K562 (cell line): ENCODE data around the gene RHOU. TPM values are rescaled to one million over a fixed set of nuclear protein-coding genes. Genes with fewer than 3 reads are reported as not detected.

Experiments used
- ATAC-seq: fragments of 200-7000 bp; cut with Tn5 transposase; 3 replicates; pipeline ENCODE4 v1.9.1; 2020; ENCODE audit warnings: moderate library complexity
- BruUV-seq: library from RNA; stranded (reverse); fragments of 400-500 nt; replicated peaks from 2 replicates; lab custom pipeline; 2021; lab: Mats Ljungman, UMichigan
- CTCF ChIA-PET: fragments of 300-600 bp; formaldehyde crosslinking; extraction: SDS; loops from one replicate; lab custom pipeline; 2021; ENCODE audit warnings: low intra/inter-chr PET ratio; lab: Yijun Ruan, JAX
- POLR2A ChIA-PET: fragments of 300-600, 350-650 bp; sonication (Branson Sonifier 250); formaldehyde crosslinking; extraction: SDS; loops from one replicate; lab custom pipeline; 2021; ENCODE audit warnings: antibody characterized with exemption, inconsistent platforms; lab: Yijun Ruan, JAX
- DNase-seq, 4 experiments: peaks; one replicate each; pipeline versions ENCODE4 v3.0.0 to v3.0.0-alpha.2; 2011 to 2018; ENCODE audit warnings: low spot score in 3 of 4, mixed read lengths in 3 of 4; ENCODE audit errors: extremely low read depth in 1 of 4
- FAIRE-seq: peaks from 2 replicates; lab custom pipeline; 2011; peaks lifted over from hg19 to GRCh38; lab: Jason Lieb, UNC
- H2AFZ ChIP-seq: 2 replicates; pipeline ENCODE4 v1.6.0; 2011; ENCODE audit warnings: low read depth, low read length, control low read depth, inconsistent platforms
- H3K27ac ChIP-seq: fragments of 200-600 bp; 3 replicates; pipeline ENCODE4 v1.8.0; 2011; ENCODE audit warnings: low read depth, mild to moderate bottlenecking, control low read depth, inconsistent platforms, low read length, moderate library complexity, mixed read lengths; ENCODE audit errors: extremely low read depth
- H3K27me3 ChIP-seq, 2 experiments: fragments of 300-600 bp in 1 of 2; 2 replicates in 1 of 2; 3 replicates in 1 of 2; pipeline versions ENCODE4 v1.6.0 to v1.8.0; 2011; ENCODE audit warnings: inconsistent platforms in 2 of 2, low read length in 2 of 2, mild to moderate bottlenecking in 1 of 2, mixed read lengths in 1 of 2, moderate library complexity in 1 of 2; ENCODE audit not compliant: control insufficient read depth in 2 of 2, insufficient read depth in 2 of 2
- H3K36me3 ChIP-seq: fragments of 300-600 bp; 3 replicates; pipeline ENCODE4 v1.8.0; 2011; ENCODE audit warnings: mild to moderate bottlenecking, low read length, inconsistent platforms; ENCODE audit not compliant: control insufficient read depth, insufficient read depth
- H3K4me1 ChIP-seq, 2 experiments: fragments of 200-600 bp in 1 of 2; replicated peaks in 1 of 2; 2 replicates in 1 of 2; 3 replicates in 1 of 2; pipeline versions ENCODE4 v1.5.1 to v1.8.0; 2011; ENCODE audit warnings: inconsistent platforms in 2 of 2, low read length in 2 of 2, mild to moderate bottlenecking in 1 of 2, mixed read lengths in 1 of 2, moderate library complexity in 1 of 2; ENCODE audit not compliant: control insufficient read depth in 2 of 2, insufficient read depth in 2 of 2
- H3K4me2 ChIP-seq: 2 replicates; pipeline ENCODE4 v1.6.1; 2011; ENCODE audit warnings: low read length, control low read depth, inconsistent platforms, mixed read lengths; ENCODE audit not compliant: insufficient read depth
- H3K4me3 ChIP-seq: fragments of 200-600 bp; sonication (generic), shearing (Covaris generic); 2 replicates; pipeline ENCODE4 v1.5.1; 2016; ENCODE audit warnings: control low read depth, inconsistent platforms
- H3K79me2 ChIP-seq: fragments of 200-600 bp; 3 replicates; pipeline ENCODE4 v1.8.0; 2011; ENCODE audit warnings: low read length, inconsistent platforms; ENCODE audit not compliant: control insufficient read depth, insufficient read depth
- H3K9ac ChIP-seq, 2 experiments: 2 replicates each; pipeline versions ENCODE4 v1.6.0 to v1.6.1; 2011; ENCODE audit warnings: low read depth in 2 of 2, low read length in 2 of 2, control low read depth in 1 of 2, inconsistent platforms in 1 of 2, mild to moderate bottlenecking in 1 of 2, mixed read lengths in 1 of 2; ENCODE audit not compliant: insufficient read depth in 1 of 2
- H3K9me1 ChIP-seq: one replicate; pipeline ENCODE4 v1.6.0; 2011; ENCODE audit warnings: inconsistent platforms, mild to moderate bottlenecking, low read length, moderate library complexity; ENCODE audit not compliant: control insufficient read depth, insufficient read depth
- H3K9me3 ChIP-seq: replicated peaks from 2 replicates; pipeline ENCODE4 v1.5.1; 2011; ENCODE audit warnings: low read depth, low read length, inconsistent platforms; ENCODE audit not compliant: control insufficient read depth, insufficient read depth
- H4K20me1 ChIP-seq: replicated peaks from 2 replicates; pipeline ENCODE4 v1.6.1; 2011; ENCODE audit warnings: low read length, inconsistent platforms, mixed read lengths; ENCODE audit not compliant: control insufficient read depth, insufficient read depth
- DPF2 ChIP-seq: fragments of 450-650 bp; IDR thresholded peaks from 2 replicates; pipeline ENCODE4 v1.6.1; 2016
- FOXO4 ChIP-seq: fragments of 450-650 bp; formaldehyde crosslinking; IDR thresholded peaks from 2 replicates; pipeline ENCODE4 v1.4.0; 2020; ENCODE audit warnings: mild to moderate bottlenecking, moderate library complexity
- HDAC8 ChIP-seq: fragments of 450-650 bp; IDR thresholded peaks from 2 replicates; pipeline ENCODE4 v1.6.1; 2016; ENCODE audit warnings: mild to moderate bottlenecking, missing genetic modification characterization, moderate library complexity, missing compliant biosample characterization
- KAT2B ChIP-seq: IDR thresholded peaks from one replicate; pipeline ENCODE4 v1.6.1; 2012; ENCODE audit warnings: low read depth, mild to moderate bottlenecking, control low read depth, inconsistent platforms, low read length, moderate library complexity
- KLF13 ChIP-seq: fragments of 450-650 bp; IDR thresholded peaks from 2 replicates; pipeline ENCODE4 v1.6.1; 2016; ENCODE audit warnings: missing genetic modification characterization, low read depth, mild to moderate bottlenecking, missing compliant biosample characterization, moderate library complexity, borderline replicate concordance
- MEF2D ChIP-seq: conservative IDR thresholded peaks from 2 replicates; pipeline ENCODE4 v1.6.1; 2016; ENCODE audit warnings: low read depth, missing genetic modification characterization, missing compliant biosample characterization
- SIN3B ChIP-seq: fragments of 450-650 bp; IDR thresholded peaks from 2 replicates; pipeline ENCODE4 v1.6.1; 2017; ENCODE audit warnings: low read depth, mild to moderate bottlenecking, moderate library complexity
- SLC30A9 ChIP-seq: fragments of 250-450 bp; sonication (Bioruptor Pico); IDR thresholded peaks from 2 replicates; pipeline ENCODE4 v1.8.0; 2022; ENCODE audit warnings: mild to moderate bottlenecking, moderate library complexity
- SMAD4 ChIP-seq: fragments of 250-450 bp; sonication (Bioruptor Pico); conservative IDR thresholded peaks from 2 replicates; pipeline ENCODE4 v1.8.0; 2021; ENCODE audit warnings: inconsistent platforms, mild to moderate bottlenecking, moderate library complexity
- SRSF3 ChIP-seq: fragments of 200-400 bp; formaldehyde crosslinking; IDR thresholded peaks from 2 replicates; pipeline ENCODE4 v1.6.1; 2016; ENCODE audit warnings: mild to moderate bottlenecking, low read length, moderate library complexity; ENCODE audit not compliant: insufficient read depth
- ZNF324 ChIP-seq: fragments of 250-450 bp; sonication (Bioruptor Pico); IDR thresholded peaks from 2 replicates; pipeline ENCODE4 v1.4.0; 2020; ENCODE audit warnings: mild to moderate bottlenecking
- ZNF655 ChIP-seq: fragments of 250-450 bp; sonication (Bioruptor Pico); IDR thresholded peaks from 2 replicates; pipeline ENCODE4 v1.5.0; 2021
- ZNF778 ChIP-seq: fragments of 450-650 bp; formaldehyde crosslinking; IDR thresholded peaks from 2 replicates; pipeline ENCODE4 v1.4.0; 2020; ENCODE audit warnings: mild to moderate bottlenecking, moderate library complexity
- WGBS: fragments of 100-300 bp; shearing (Covaris generic); methylation state at CpG from one replicate; pipeline ENCODE4 v1.1.6; 2016; ENCODE audit warnings: low coverage, mixed read lengths; ENCODE audit not compliant: insufficient coverage; ENCODE audit errors: missing lambda C conversion rate; 5-methylcytosine and 5-hydroxymethylcytosine counted together
- in situ Hi-C: fragments of 300-500 bp; cut with MboI; formaldehyde crosslinking; loops from 4 replicates; pipeline ENCODE4 v1.15.0; 2018; ENCODE audit warnings: inconsistent platforms, mixed read lengths
- intact Hi-C: fragments of 100-400 bp; cut with micrococcal nuclease; formaldehyde crosslinking; loops from 2 replicates; pipeline ENCODE4 v1.14.2; 2022
- polyA plus RNA-seq, 8 experiments: library from polyadenylated mRNA; depleted of rRNA in 4 of 8; stranded (reverse) in 5 of 8; unstranded in 3 of 8; fragments of >200 nt; fragmentation: Nextera tagmentation in 2 of 8; fragmentation: Illumina TruSeq in 1 of 8; extraction: Ambion mirVana in 2 of 8; extraction: Trizol in 1 of 8; gene quantifications; 2 replicates each; pipeline versions ENCODE4 v1.2.1 to v1.2.3, GENCODE V29; 2011 to 2014; ENCODE audit warnings: inconsistent platforms in 1 of 8, missing spikeins in 1 of 8
- total RNA-seq, 7 experiments: library from RNA; depleted of rRNA in 6 of 7; stranded (reverse); fragments of >200 nt in 6 of 7; fragmentation: Illumina TruSeq in 2 of 7; extraction: Trizol in 2 of 7; gene quantifications; 2 replicates each; pipeline versions ENCODE4 v1.2.1 to v1.2.3, GENCODE V29; 2011 to 2021; ENCODE audit warnings: low replicate concordance in 1 of 7
- TF ChIP-seq, protein P1 (sequence below): sonication (generic); formaldehyde crosslinking; IDR thresholded peaks from 2 replicates; pipeline ENCODE4 v1.9.0; 2022; ENCODE audit warnings: mild to moderate bottlenecking, missing genetic modification reagents

RHOU gene
- total and polyA plus RNA-seq, 9 of the 15 experiments (the other 6 are each of a cell fraction or from before 2014, with no cell fraction given): 0.07 TPM; not detected in 8

GRCh38 chr1:228698017-228698329 lies 37.3 kb upstream of the RHOU start:
- no peaks in the 10 kb centered on the region for H3K79me2 ChIP-seq
- no peaks in the 10 kb centered on the region for H3K27me3 ChIP-seq
- H3K36me3 ChIP-seq: no peaks in the 10 kb centered on the region
- intact Hi-C loops (no loop called here), in situ Hi-C loops (no loop called here)
- no peaks in the 10 kb centered on the region for H3K9me1 ChIP-seq
- no peak overlapping the region for H3K9ac ChIP-seq
- ATAC-seq (no peak), DNase-seq (no peak), FAIRE-seq (no peak)
- BruUV-seq: no TSS peak
- H2AFZ ChIP-seq: no peak overlapping the region
- 0% methylated on average over 1 of the region's 1 CpG for WGBS
- ChIA-PET POLR2A (no interaction called here), CTCF (no interaction called here)
- H3K9me3 ChIP-seq: no peaks in the 10 kb centered on the region
- no peak overlapping the region for H3K4me3 ChIP-seq
- H3K4me2 ChIP-seq: no peak overlapping the region
- no peak overlapping the region for H3K27ac ChIP-seq
- H3K4me1 ChIP-seq: no peaks in the 10 kb centered on the region
- no peak for TF ChIP-seq SIN3B
- TF ChIP-seq ZNF778 (CRISPR knock-in tag): no peak
- no peak for TF ChIP-seq SLC30A9 (CRISPR knock-in tag)
- H4K20me1 ChIP-seq: no peaks in the 10 kb centered on the region

- 0% methylated on average over 1 of the region's 1 CpG for WGBS
Measured at GRCh38 chr1:228702433-228702832, 32.8 kb upstream of the RHOU start.

More at GRCh38 chr1:228702433-228702832, 32.8 kb upstream of the RHOU start:
- BruUV-seq: no TSS peak
- no peaks in the 10 kb centered on the region for H3K27me3 ChIP-seq
- DNase-seq (no peak), FAIRE-seq (no peak), ATAC-seq (no peak)
- H3K4me2 ChIP-seq: no peak overlapping the region
- H3K9ac ChIP-seq: no peak overlapping the region
- no peaks in the 10 kb centered on the region for H3K9me3 ChIP-seq
- H3K79me2 ChIP-seq: no peaks in the 10 kb centered on the region
- H2AFZ ChIP-seq: no peak overlapping the region
- TF ChIP-seq ZNF324 (CRISPR knock-in tag): no peak
- TF ChIP-seq, protein P1, sequence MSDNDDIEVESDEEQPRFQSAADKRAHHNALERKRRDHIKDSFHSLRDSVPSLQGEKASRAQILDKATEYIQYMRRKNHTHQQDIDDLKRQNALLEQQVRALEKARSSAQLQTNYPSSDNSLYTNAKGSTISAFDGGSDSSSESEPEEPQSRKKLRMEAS (CRISPR knock-in tag): no peak
- TF ChIP-seq MEF2D (tag): no peak
- TF ChIP-seq KLF13: no peak
- TF ChIP-seq SMAD4: no peak
- no peak for TF ChIP-seq FOXO4
- no peak for TF ChIP-seq HDAC8 (tag)
- TF ChIP-seq DPF2: no peak
- TF ChIP-seq KAT2B: no peak
- TF ChIP-seq ZNF655 (CRISPR knock-in tag): no peak
- no peak for TF ChIP-seq SRSF3
- TF ChIP-seq, all 486 proteins: peak for 0
- ChIA-PET POLR2A (interaction anchor here (0.6 kb wide), 1 partner anchor 694 kb away, joined by 3 read pairs; no protein-coding TSS in a partner anchor), CTCF (no interaction called here)
- Histone ChIP-seq H4K20me1 (no peaks in the 10 kb centered on the region), H3K9me1 (no peaks in the 10 kb centered on the region), H3K36me3 (no peaks in the 10 kb centered on the region), H3K4me3 (no peak overlapping the region), H3K4me1 (no peaks in the 10 kb centered on the region), H3K27ac (no peak overlapping the region)
- intact Hi-C loops (no loop called here), in situ Hi-C loops (no loop called here)
